DLD1 (cell line): Measurements from ENCODE around the gene DAPK2.
"Not testable (repeated sequence)": the region's sequence is repeated elsewhere in the genome, so short reads cannot be mapped to it uniquely, and the experiment has no call there.

Source experiments
- in situ Hi-C: cut with HindIII; loops from 2 replicates; pipeline ENCODE4 v1.10.0; 2017; ENCODE audit warnings: low sequenced_read_pairs

DAPK2 gene

DNA sequence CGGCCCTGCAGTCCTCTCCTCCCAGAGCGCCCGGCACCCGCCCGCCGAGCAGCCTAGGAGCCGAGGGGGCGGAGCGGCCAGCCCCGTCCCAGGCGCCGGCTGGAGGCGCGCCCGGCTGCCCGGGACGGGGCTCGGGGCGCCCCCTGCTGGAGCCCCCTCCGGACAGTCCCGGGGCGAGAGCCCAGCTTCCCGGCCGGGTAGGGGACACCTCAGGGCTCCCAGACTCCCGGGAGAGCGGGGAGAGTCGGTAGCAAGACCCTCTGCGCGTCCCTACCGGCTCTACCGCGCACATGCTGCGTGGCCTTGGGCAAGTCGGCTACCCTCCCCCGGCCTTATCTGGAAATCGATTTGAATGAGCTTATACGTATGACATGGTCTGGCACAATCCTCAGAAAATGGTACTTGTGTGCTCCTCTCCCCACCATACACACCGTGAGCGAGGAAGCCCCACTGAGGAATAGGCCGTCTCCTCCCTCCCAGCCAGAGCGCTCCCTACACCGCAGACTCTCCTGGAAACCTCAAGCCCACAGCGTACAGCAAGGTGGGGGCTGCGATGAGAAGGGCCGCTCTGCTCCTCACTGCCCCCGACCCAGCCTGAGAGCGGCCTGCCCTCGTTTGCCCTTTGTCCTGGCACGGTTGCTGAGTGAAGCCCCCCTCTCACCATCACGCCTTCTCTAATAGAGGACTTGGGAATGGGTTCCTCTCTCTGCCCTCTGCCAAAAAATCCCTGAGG lies at the start of gene DAPK2:
DAPK2 (minus strand) TSS at position 65 of the 733 bp plus-strand sequence. CDS start 6,224 bp downstream, outside the sequence.
- in situ Hi-C loops: no loop called here

DNA sequence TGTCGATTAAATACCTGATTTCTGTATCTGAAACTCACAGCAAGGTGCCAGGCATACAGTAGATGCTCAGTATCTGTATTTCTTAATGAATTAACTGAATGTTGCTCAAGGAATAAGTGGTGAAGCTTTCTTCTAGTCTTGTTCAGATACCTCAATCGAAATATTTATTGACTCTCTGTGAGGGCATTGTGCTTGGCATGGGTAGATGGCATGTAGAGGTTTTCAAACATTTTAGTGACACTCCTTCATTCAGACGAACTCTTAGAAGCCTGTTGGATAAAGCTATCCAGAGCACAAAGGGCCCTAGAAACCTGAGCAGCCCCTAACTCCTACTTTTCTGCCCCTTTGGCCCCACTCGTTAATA lies 49.1 kb upstream of the DAPK2 start:
- in situ Hi-C loops: no loop called here

DNA sequence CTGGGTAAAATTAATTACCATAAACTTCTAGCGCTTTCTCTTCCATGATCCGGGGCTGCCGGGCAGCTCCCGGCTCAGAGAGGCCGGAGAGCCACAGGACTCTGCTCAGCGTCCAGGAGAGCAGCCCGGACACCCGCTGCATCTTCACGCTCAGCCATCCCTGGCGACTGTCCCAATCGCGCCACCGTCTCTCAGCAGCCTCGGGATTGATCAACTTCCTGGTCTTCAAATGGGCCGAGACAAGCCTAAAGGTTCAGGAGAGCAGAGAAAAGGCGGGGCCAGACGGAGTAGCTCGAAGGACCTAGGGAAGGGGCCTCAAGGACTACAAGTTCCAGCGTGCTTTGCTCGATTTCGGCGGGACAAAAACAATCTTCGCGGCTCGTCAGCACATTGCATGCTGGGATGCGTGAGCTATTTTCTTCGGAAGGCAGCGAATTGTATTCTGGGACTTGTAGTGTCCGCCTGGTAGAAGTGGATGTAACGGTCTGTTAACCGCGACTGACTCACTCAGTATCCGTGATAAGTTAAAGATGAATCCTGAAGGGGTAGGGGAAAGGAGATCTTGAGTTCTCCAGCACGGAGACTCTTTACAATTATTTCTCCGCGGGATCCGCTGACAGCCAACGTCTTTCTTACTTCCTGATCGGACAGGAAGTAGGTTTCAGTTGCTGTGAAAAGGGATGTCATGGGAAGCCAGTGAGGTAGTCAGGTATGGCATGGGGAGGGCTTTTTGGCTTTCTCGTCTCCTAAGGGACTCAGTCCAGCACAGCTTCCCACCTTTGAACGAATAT lies 47.5 kb upstream of the DAPK2 start, which contains the start of gene CIAO2A:
CIAO2A (minus strand) TSS at position 212 of the 791 bp plus-strand sequence; CDS start at position 142, 70 bp downstream.
- in situ Hi-C loops: no loop called here

DNA sequence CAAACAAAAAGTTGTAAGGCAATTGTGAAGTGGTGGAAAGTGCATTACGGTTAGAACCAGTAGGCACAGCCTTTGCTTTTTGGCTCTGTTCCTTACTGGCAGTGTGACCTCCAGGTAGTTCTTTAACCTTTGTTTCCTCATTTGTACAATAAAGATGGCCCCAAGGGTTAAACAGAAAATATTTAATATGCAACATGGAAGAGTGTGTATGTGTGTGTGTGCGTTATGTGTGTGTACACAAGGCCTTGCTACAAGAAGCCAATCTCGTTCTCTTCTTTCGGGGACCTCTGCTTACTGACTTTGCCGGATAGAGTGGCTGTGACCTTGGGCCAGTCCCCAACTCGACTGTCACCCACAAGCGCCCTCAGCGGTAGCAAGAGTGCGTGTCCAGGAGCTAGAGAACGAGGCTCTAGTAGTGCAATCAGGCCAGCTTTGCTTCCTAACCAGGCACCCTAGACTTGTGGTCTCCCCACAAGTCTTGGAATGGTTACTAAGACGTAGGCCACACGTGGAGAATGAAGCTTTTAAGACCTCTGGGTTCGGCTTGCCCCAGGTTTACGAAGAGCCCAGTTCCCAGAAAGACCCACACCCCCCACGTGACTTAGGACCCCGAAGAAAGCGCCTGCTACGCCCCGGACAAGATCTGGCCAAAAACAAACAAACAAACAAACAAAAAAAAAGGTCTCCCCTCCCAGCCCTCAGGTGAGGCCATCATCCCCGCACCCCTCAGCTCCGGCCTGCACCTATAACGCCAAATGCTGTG lies 46.8 kb upstream of the DAPK2 start:
- in situ Hi-C loops: no loop called here

DNA sequence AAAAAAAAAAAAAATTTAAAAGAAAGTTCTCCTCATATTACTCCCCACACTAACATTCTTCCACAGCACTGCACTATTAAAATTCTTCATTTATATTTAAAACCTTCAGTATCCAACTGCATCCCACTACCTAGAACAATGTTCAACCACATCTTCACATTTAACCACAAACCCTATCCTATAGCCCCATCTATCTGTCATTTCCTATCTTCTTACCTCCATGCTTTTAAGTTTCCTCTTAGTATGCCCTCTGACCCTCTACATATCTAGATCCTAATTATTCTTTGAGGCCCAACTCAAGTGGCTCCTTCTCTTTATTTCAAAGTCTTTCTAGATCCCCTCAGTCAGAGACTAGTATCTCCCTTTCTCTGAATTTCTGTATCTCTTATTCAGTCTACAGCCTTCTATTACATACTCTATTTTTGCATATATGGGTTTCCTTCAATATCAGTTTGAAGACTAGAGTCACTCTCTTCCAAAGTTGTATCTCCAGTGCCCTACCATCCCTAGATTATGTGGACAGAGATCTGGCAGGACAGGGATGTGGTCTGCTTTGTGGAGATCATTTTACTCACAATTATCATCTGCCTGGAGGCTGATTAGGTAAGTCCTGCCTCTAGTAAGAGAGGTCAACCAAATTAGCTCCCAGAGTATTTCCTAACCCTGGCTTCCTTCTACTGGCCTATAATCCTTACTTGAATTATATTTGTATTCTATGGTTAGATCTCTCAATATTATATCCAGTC lies 46.0 kb upstream of the DAPK2 start:
- in situ Hi-C loops: no loop called here

DNA sequence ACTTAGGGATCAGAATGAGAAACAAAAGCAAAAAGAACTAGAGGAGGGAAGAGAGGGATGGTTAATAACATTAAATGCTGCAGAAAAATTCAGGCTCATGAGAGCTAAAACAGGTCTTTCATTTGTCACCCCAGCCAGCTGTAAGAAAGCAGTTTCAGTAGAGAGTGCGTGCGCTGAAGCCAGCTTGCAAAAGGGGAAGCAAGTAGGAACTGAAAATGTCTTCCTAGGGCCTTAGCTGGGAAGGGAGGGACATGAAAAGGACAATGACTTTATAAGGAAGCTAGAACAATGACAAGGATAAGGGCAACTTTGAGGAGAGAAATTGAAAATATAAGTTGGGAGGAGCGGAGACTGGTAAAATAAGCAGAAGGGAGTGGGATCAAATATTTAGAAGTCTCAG lies 44.2 kb upstream of the DAPK2 start:
- in situ Hi-C loops: no loop called here

DNA sequence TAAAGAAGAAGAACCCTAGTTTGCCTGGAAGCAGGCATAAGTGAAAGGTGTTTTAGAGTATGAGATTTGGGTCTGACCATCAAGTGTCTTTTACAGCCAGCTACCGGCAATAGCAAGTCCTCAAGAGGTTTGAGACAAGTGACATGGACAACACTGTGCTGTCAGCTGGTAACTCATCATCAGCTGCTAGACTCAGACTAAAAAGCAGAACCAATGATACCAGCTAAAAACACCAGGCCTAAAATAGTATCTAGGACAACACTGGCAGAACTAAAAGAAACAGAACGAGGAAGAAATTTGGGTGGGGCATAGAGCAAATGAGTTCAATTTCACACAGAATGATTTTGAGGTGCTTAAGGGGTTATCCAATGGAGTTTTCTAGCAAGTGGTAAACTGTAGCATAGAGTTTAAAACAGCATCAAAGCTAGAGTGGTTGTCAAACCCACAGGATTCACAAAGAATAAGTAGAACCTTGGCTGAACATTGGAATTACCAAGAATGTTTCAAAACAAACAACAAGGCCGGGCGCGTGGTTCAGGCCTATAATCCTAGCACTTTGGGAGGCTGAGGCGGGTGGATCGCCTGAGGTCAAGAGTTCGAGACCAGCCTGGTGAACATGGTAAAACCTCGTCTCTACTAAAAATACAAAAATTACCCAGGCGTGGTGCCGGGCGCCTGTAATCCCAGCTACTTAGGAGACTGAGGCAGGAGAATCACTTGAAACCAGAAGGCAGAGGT lies 43.4 kb upstream of the DAPK2 start:
- in situ Hi-C loops: no loop called here

DNA sequence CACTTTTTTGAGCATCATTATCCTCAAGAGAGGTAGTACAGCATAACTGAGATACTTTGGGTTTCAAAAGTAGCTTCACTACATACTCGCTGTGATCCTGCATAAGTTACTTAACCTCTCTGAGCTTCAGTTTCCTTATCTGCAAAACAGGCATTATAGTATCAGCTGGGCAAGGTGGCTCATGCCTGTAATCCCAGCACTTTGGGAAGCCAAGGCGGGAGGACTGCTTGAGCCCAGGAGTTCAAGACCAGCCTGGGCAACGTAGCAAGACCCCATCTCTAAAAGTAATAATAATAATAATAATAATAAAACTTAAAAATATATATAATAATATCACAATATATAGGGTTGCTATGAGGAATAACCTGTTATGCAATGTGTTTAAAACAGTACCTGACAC lies 36.5 kb upstream of the DAPK2 start:
- in situ Hi-C loops: no loop called here

DNA sequence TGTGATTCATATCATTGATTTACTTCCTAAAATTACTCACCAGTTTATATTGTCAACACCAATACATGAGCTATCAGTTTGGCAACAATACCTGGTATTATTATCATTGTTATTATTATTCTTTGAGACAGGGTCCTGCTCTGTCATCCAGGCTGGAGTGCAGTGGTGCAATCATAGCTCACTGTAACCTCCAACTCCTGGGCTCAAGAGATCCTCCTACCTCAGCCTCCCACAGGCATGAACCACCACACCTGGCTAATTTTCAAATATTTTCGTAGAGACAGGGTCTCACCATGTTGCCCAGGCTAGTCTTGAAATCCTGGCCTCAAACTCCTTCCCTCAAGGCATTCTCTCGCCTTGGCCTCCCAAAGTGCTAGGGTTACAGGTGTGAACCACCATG lies 27.2 kb upstream of the DAPK2 start:
- in situ Hi-C loops: not testable (repeated sequence)

DNA sequence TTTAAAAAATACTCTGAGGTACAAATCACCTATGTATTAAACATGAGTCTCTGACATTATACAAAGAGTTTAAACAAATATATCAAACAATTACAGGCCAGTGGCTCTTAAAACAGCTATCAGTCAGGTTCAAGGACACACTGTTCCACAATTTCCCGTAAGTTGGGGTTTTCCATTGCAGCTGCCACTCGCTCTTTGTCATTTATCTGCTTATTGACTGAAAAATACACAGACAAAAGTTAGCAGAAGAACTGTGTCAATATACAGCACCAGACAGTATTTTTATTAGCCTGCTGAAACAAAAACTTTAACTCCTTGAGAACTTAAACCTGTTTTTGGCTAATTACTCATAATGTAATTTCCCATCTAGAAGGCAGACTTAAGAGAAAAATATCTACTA lies 26.5 kb upstream of the DAPK2 start:
- in situ Hi-C loops: no loop called here

DNA sequence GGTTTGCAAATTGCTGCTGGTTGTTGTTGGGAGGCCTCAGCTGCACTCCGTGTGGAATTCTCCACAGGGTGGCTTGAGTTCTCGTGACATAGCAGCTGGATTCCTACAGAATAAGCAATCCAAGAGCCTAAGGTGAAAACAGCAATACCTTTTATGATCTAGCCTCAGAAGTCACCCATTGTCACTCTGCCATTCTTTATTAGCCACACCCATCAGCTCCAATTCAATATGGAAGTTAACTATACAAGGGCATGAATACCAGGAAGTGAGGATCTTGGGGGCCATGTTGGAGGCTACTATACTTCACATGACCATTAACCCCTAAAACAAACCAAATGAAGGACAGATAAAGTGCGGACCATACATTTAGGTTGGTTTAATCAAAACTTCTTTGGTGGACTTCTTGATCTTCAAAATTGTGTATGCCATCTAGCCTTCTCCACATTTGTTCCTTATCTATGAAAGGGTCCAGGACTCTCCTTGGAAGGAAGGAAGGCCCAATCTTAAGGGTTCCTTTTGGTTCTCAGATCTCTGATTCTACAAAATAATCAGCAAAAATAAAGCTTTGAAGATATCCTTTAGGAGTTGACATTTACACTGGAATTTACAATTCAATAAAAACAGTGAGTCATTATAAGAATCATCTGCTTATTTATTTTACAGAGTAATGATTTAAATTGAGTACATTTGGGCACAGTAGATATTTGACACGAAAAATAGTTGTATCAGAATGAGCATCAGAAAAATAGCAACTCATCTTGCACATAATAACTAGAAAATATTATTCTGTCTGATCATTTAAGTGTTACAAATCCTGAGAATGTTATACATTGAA lies 25.9 kb upstream of the DAPK2 start:
- in situ Hi-C loops: no loop called here

DNA sequence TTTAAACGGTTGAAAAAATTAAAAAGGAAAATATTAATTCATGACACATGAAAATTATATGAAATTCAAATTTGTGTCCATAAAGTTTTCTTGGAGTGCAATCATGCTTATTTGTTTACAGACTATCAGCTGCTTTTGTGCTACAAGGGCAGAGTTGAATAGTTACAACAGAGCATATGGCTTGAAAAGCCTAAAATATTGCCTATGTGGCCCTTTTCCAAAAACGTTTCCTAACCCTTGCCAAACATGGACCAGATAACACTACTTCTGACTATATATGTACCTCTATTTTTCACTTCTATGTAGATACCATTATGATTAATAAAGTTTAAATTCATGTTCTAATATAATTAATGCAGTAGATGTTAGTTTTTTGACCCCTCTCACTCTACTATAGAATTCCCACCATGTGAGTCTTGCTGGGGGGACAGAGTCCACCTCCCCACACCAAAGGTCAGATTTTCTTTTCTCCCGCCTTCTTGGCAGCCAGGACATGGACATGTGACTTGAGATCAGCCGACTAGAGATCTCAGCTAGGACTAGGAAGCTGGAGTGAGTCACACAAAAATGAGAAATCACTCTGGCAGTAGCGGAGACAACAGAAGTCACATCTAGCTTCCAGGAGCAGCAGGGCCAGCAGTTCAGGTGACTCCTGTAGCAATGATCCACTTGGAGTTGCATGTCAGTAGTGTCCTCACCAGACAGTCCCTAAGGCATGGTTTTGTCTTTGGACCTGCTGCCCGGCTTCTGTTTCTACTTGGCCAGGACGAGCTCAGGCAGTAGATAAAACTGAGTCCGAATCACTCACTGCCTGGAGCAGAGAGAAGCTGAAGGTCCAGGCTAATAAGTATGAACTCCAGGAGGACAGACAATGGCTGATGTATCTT lies 24.9 kb upstream of the DAPK2 start:
- in situ Hi-C loops: no loop called here

DNA sequence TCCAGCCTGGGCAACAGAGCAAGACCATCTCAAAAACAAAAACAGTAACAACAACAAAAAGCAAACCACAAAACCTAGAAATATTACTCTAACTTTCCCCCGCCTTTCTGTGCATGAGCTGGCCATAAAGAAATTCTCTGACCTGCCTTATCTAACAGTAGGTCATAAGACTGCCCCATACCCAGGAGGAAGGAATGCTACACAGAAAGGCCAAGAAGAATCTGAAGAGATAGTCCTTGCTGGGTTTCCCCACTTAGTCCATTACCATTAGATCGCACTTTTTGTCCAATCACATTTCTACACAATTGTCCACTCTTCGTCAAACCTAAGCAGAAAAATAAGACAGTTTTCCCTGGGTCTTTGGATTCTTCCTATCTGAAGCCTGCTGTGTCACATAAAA lies 23.8 kb upstream of the DAPK2 start:
- in situ Hi-C loops: no loop called here

DNA sequence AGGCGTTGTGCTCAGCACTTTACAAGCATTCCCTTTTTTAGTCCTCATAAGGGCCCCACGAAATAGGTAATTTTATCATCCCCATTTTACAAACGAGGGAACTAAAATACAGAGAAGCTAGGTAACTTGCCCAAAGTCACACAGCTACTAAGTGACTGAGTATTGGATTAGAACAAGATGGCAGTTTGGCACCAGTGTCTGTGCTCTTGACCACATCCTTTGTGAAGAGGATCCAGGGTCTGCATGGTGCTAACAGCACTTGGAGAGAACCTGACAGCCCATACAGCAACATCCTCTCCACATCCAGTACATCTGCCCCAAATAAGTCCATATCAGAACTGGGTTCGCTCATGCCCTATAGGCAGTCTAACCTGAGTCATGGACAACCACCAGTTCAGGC lies 21.8 kb upstream of the DAPK2 start:
- in situ Hi-C loops: no loop called here

DNA sequence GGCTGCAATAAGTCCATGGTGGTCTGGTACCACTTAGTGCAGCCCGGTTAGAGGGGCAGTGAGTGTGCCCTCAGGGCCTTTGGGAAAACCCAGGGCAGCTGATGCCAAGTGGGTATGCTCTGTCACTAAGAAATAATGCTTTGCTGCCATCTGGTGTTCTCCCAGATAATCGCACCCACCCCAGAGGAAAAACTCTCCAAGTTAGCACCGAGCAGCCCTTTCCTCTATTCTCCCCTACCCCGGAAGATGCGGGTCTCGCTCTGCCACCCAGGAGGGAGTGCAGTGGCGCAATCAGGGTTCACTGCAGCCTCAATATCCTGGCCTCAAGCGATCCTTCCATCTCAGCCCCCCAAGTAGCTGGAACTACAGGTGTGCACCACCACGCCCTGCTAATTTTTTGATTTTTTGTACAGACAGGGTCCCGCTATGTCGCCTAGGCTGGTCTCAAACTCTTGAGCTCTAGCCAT lies 21.3 kb upstream of the DAPK2 start:
- in situ Hi-C loops: no loop called here

DNA sequence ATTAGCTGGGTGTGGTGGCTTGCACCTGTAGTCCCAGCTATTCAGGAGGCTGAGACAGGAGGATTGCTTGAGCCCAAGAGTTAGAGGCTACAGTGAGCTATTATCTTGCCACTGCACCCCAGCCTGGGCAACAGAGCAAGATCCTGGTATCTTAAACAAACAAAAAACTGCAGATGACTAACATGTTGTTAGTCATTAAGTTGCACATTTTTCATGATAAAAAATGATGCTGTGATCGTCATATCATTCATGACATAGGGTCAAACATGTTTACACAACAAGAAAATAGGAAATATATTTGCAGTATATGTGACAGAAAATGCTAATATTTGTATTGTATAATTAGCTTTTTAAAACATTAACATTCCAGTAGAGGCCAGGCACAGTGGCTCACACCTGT lies 20.2 kb upstream of the DAPK2 start:
- in situ Hi-C loops: no loop called here

DNA sequence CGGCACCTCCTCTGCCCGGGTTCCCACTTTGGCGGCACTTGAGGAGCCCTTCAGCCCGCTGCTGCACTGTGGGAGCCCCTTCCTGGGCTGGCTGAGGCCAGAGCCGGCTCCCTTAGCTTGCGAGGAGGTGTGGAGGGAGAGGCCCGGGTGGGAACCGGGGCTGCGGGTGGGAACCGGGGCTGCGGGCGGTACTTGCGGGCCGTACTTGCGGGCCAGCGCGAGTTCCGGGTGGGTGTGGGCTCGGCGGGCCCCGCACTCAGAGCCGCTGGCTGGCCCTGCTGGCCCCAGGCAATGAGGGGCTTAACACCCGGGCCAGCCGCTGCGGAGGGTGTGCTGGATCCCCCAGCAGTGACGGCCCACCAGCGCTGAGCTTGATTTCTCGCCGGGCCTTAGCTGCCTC lies 14.4 kb upstream of the DAPK2 start:
- in situ Hi-C loops: no loop called here

DNA sequence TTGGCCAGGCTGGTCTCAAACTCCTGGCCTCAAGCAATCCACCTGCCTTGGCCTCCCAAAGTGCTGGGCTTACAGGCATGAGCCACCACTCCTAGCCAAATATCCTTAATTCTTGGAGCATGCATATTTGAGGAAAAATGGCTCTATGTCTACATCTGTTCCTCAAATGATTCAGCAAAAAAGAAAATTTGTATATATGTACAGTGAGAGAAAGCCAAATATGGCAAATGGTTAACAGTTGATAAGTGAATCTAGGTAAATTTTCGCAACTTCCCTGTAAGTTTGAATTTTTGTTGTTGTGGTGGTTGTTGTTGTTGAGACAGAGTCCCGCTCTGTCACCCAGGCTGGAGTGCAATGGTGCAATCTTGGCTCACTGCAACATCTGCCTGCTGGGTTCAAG lies 12.8 kb upstream of the DAPK2 start:
- in situ Hi-C loops: not testable (repeated sequence)
